Measurements from ENCODE around the gene CCDC158.

DNA sequence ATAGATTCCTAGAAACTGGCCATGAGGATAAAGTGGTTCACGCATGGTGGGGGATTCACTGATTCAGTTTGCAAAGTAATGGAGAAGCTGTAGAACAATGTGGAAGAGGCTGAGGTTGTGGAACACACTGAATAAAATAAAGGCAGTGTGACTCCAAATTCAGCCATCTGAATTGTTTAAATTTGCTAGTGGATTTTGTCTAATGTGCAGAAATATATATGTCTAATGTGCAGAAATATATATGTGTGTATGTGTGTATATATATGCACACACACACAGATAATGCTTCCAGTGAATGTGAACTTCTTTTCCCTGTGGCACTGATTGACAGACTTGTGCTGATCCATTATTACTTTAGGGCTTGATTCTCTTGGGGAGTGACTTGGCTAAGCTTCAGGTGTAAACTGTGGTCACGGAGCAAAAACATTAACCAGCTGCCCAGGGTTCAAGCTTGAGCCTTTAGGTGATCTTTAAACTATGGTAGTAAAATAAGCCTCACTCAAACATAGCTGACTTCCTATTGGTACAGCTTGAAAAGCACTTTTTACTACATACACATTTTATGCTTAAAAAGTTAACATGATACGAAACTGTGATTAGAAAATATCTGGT, 110.9 kb downstream of the CCDC158 start:
- TF ChIP-seq, protein P1, sequence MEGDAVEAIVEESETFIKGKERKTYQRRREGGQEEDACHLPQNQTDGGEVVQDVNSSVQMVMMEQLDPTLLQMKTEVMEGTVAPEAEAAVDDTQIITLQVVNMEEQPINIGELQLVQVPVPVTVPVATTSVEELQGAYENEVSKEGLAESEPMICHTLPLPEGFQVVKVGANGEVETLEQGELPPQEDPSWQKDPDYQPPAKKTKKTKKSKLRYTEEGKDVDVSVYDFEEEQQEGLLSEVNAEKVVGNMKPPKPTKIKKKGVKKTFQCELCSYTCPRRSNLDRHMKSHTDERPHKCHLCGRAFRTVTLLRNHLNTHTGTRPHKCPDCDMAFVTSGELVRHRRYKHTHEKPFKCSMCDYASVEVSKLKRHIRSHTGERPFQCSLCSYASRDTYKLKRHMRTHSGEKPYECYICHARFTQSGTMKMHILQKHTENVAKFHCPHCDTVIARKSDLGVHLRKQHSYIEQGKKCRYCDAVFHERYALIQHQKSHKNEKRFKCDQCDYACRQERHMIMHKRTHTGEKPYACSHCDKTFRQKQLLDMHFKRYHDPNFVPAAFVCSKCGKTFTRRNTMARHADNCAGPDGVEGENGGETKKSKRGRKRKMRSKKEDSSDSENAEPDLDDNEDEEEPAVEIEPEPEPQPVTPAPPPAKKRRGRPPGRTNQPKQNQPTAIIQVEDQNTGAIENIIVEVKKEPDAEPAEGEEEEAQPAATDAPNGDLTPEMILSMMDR (IDR thresholded peaks at IDR 0.05) = no peak
- TF ChIP-seq POLR2A (IDR thresholded peaks at IDR 0.05) = no peak

Measured in Peyer's patch (tissue), 4 donors.